ENCODE measurements around the gene PLCB1.

- no peak for TF ChIP-seq RAD21 (IDR thresholded peaks at IDR 0.05; ENCODE audit: low read length)
- TF ChIP-seq CTCF (conservative IDR thresholded peaks at IDR 0.05; ENCODE audit: low read depth, low read length), result no peak
- TF ChIP-seq POLR2A (IDR thresholded peaks at IDR 0.05; ENCODE audit: low read depth, low read length), result no peak
- no peak for TF ChIP-seq RCOR1 (IDR thresholded peaks at IDR 0.05; ENCODE audit: insufficient replicate concordance, low read length)
- no peak for TF ChIP-seq USF2 (IDR thresholded peaks at IDR 0.05; ENCODE audit: low read depth, low read length)
- TF ChIP-seq ELK1 (IDR thresholded peaks at IDR 0.05; ENCODE audit: borderline replicate concordance, low read depth, low read length), result no peak
- TF ChIP-seq MAFK (IDR thresholded peaks at IDR 0.05; ENCODE audit: low read depth, low read length), result no peak
These were observed 159.1 kb downstream of the PLCB1 start for GRCh38 chr20:8291200-8291599.
